ENCODE results near the gene SLC6A18.

The SLC6A18 gene

GRCh38 chr5:1177826-1178528 lies 47.2 kb upstream of the SLC6A18 start:
- Histone ChIP-seq H3K27ac (ENCODE audit: extremely low read depth, low read depth, low read length) (no peak overlapping the region), H3K9me3 (ENCODE audit: control insufficient read depth, insufficient read depth, low read depth, low read length) (no peaks in the 10 kb centered on the region), H3K36me3 (ENCODE audit: control insufficient read depth in 2 of 2, insufficient read depth in 1 of 2, low read length in 2 of 2) (no peaks in the 10 kb centered on the region), H3K4me3 (ENCODE audit: low read depth, low read length) (no peak overlapping the region), H3K4me1 (ENCODE audit: control insufficient read depth, insufficient read depth, low read length) (no peaks in the 10 kb centered on the region; the same call in 1 of the 2 replicates)
- ChIA-PET CTCF (interaction anchor here (1.6 kb wide), 1 partner anchor 10 kb away, joined by 5 read pairs; no protein-coding TSS in a partner anchor), POLR2A (no interaction called here)
- TF ChIP-seq GFI1B (tag by site-specific recombination; IDR thresholded peaks at IDR 0.05) (no peak), ZNF645 (tag by site-specific recombination; IDR thresholded peaks at IDR 0.05) (no peak), ZNF202 (tag by site-specific recombination; IDR thresholded peaks at IDR 0.05; ENCODE audit: borderline replicate concordance) (no peak), ZNF354C (tag by site-specific recombination; IDR thresholded peaks at IDR 0.05; ENCODE audit: borderline replicate concordance, low read depth) (no peak), ZNF223 (tag by site-specific recombination; IDR thresholded peaks at IDR 0.05) (no peak), PRDM6 (tag by site-specific recombination; IDR thresholded peaks at IDR 0.05) (no peak), ZBTB21 (tag by site-specific recombination; IDR thresholded peaks at IDR 0.05) (no peak)

- CTCF ChIA-PET: interaction anchor here (1.6 kb wide), 1 partner anchor 11 kb away, joined by 5 read pairs; no protein-coding TSS in a partner anchor
- no peaks in the 10 kb centered on the region for H3K36me3 ChIP-seq (ENCODE audit: control insufficient read depth in 2 of 2, insufficient read depth in 1 of 2, low read length in 2 of 2)
- H3K9me3 ChIP-seq (ENCODE audit: control insufficient read depth, insufficient read depth, low read depth, low read length): no peaks in the 10 kb centered on the region
- H3K4me3 ChIP-seq (ENCODE audit: low read depth, low read length): no peak overlapping the region
- TF ChIP-seq ZSCAN16 (tag by site-specific recombination; IDR thresholded peaks at IDR 0.05) (no peak), ZNF701 (tag by site-specific recombination; IDR thresholded peaks at IDR 0.05) (no peak), ZSCAN5A (tag by site-specific recombination; IDR thresholded peaks at IDR 0.05) (no peak), ZNF175 (tag by site-specific recombination; IDR thresholded peaks at IDR 0.05) (no peak), ZNF366 (tag by site-specific recombination; conservative IDR thresholded peaks at IDR 0.05) (no peak), ZBTB17 (tag by site-specific recombination; IDR thresholded peaks at IDR 0.05) (no peak), ZNF596 (tag by site-specific recombination; IDR thresholded peaks at IDR 0.05) (no peak), ZNF664 (tag by site-specific recombination; IDR thresholded peaks at IDR 0.05) (no peak), ZBTB11 (tag by site-specific recombination; conservative IDR thresholded peaks at IDR 0.05; ENCODE audit: low read depth) (no peak)
- TF ChIP-seq, protein P1, sequence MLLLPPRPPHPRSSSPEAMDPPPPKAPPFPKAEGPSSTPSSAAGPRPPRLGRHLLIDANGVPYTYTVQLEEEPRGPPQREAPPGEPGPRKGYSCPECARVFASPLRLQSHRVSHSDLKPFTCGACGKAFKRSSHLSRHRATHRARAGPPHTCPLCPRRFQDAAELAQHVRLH (tag by site-specific recombination; IDR thresholded peaks at IDR 0.05): no peak
- H3K27ac ChIP-seq (ENCODE audit: extremely low read depth, low read depth, low read length): no peak overlapping the region
- POLR2A ChIA-PET: no interaction called here
- no peaks in the 10 kb centered on the region; the same call in 1 of the 2 replicates for H3K4me1 ChIP-seq (ENCODE audit: control insufficient read depth, insufficient read depth, low read length)
These were observed 46.4 kb upstream of the SLC6A18 start for GRCh38 chr5:1178529-1179382.
